ENCODE measurements around the gene MORN4. TPM values are rescaled to one million over a fixed set of nuclear protein-coding genes. Genes with fewer than 3 reads are reported as not detected.

MORN4 gene
- total and polyA plus RNA-seq, 2 donors: 2.0 to 4.7 TPM

- Histone ChIP-seq H3K9me3 (ENCODE audit: control insufficient read depth in 2 of 2, insufficient read depth in 1 of 2, low read length in 1 of 2) (peaks cover 0 to 3% of the 10 kb centered on the region in 2 donors), H3K4me3 (ENCODE audit: low read length in 2 of 2) (no peak overlapping the region), H3K27me3 (ENCODE audit: control insufficient read depth in 2 of 2, insufficient read depth in 1 of 2, low read length in 1 of 2) (no peaks in the 10 kb centered on the region), H3K27ac (ENCODE audit: low read depth in 1 of 2, low read length in 1 of 2) (no peak overlapping the region), H3K36me3 (ENCODE audit: control insufficient read depth in 2 of 2, insufficient read depth in 2 of 2, low read length in 1 of 2) (no peaks in the 10 kb centered on the region), H3K4me1 (ENCODE audit: control insufficient read depth in 2 of 2, insufficient read depth in 2 of 2, low read length in 2 of 2) (no peaks in the 10 kb centered on the region)
- 98% methylated on average over 4 of the region's 4 CpGs for WGBS
- no peak for DNase-seq (ENCODE audit: low read depth in 6 of 9, low spot score in 9 of 9)
Observed at GRCh38 chr10:97564776-97565175, 68.5 kb downstream of the MORN4 start.

Other genes with a start within 250 kb of the MORN4 start
- 8.5 TPM for gene RRP12, start 232.2 kb downstream of the MORN4 start, total RNA-seq
- 18.9 TPM for gene RRP12, start 232.2 kb downstream of the MORN4 start, polyA plus RNA-seq
- gene PGAM1, start 207.3 kb downstream of the MORN4 start, total RNA-seq: 272 TPM
- gene PGAM1, start 207.3 kb downstream of the MORN4 start, polyA plus RNA-seq: 104 TPM
- 60.1 TPM for gene EXOSC1, start 187.5 kb downstream of the MORN4 start, total RNA-seq
- gene EXOSC1, start 187.5 kb downstream of the MORN4 start, polyA plus RNA-seq: 53.0 TPM
- gene ZDHHC16, start 187.3 kb downstream of the MORN4 start, total RNA-seq: 20.8 TPM
- 24.4 TPM for gene ZDHHC16, start 187.3 kb downstream of the MORN4 start, polyA plus RNA-seq
- gene MMS19, start 135.1 kb downstream of the MORN4 start, total RNA-seq: 58.4 TPM
- gene MMS19, start 135.1 kb downstream of the MORN4 start, polyA plus RNA-seq: 107 TPM
- 2.5 TPM for gene UBTD1, start 134.6 kb downstream of the MORN4 start, total RNA-seq
- gene UBTD1, start 134.6 kb downstream of the MORN4 start, polyA plus RNA-seq: 7.8 TPM
- 0.05 TPM for gene ANKRD2, start 60.7 kb downstream of the MORN4 start, total RNA-seq
- 0.68 TPM for gene ANKRD2, start 60.7 kb downstream of the MORN4 start, polyA plus RNA-seq
- gene HOGA1, start 49.1 kb downstream of the MORN4 start, total RNA-seq: 0.19 TPM
- 0.18 TPM for gene HOGA1, start 49.1 kb downstream of the MORN4 start, polyA plus RNA-seq
- not detected for gene C10orf62, start 43.8 kb downstream of the MORN4 start, total RNA-seq
- not detected for gene C10orf62, start 43.8 kb downstream of the MORN4 start, polyA plus RNA-seq
- 8.9 TPM for gene PI4K2A, start 7.2 kb upstream of the MORN4 start, total RNA-seq
- gene PI4K2A, start 7.2 kb upstream of the MORN4 start, polyA plus RNA-seq: 13.5 TPM
- gene AVPI1, start 53.7 kb upstream of the MORN4 start, total RNA-seq: 1.4 TPM
- 11.5 TPM for gene AVPI1, start 53.7 kb upstream of the MORN4 start, polyA plus RNA-seq
- 3.7 TPM for gene MARVELD1, start 80.2 kb upstream of the MORN4 start, total RNA-seq
- gene MARVELD1, start 80.2 kb upstream of the MORN4 start, polyA plus RNA-seq: 14.2 TPM
- 13.8 TPM for gene ZFYVE27, start 103.6 kb upstream of the MORN4 start, total RNA-seq
- gene ZFYVE27, start 103.6 kb upstream of the MORN4 start, polyA plus RNA-seq: 23.7 TPM
- gene SFRP5, start 138.5 kb upstream of the MORN4 start, total RNA-seq: 2.4 TPM
- 0.41 TPM for gene SFRP5, start 138.5 kb upstream of the MORN4 start, polyA plus RNA-seq
- gene GOLGA7B, start 216.3 kb upstream of the MORN4 start, total RNA-seq: 0.52 TPM
- gene GOLGA7B, start 216.3 kb upstream of the MORN4 start, polyA plus RNA-seq: 0.96 TPM

Data from thymus (tissue), 11 donors.